BJ (cell line): Measurements from ENCODE around the gene CARD14. TPM values are rescaled to one million over a fixed set of nuclear protein-coding genes. Genes with fewer than 3 reads are reported as not detected.

Experiments used
- CTCF ChIA-PET: fragments of 350-600 bp; formaldehyde crosslinking; extraction: SDS; loops from one replicate; lab custom pipeline; 2021; ENCODE audit warnings: antibody characterized with exemption, inconsistent platforms; lab: Yijun Ruan, JAX
- POLR2A ChIA-PET: fragments of 300-600 bp; sonication (Branson Sonifier 250); formaldehyde crosslinking; extraction: SDS; loops from one replicate; lab custom pipeline; 2021; ENCODE audit warnings: antibody characterized with exemption; lab: Charles Lee
- DNase-seq: peaks from one replicate; pipeline ENCODE4 v3.0.0-alpha.2; 2011; ENCODE audit warnings: low read depth
- H3K27me3 ChIP-seq: 2 replicates; pipeline ENCODE4 v1.6.0; 2011; ENCODE audit warnings: low read length; ENCODE audit not compliant: control insufficient read depth, insufficient read depth
- H3K36me3 ChIP-seq: 2 replicates; pipeline ENCODE4 v1.5.1; 2011; ENCODE audit warnings: low read length; ENCODE audit not compliant: control insufficient read depth, insufficient read depth
- H3K4me3 ChIP-seq: 2 replicates; pipeline ENCODE4 v1.5.1; 2011; ENCODE audit warnings: low read depth, mild to moderate bottlenecking, control low read depth, low read length
- CTCF ChIP-seq: IDR thresholded peaks from 2 replicates; pipeline ENCODE4 v1.5.1; 2011; ENCODE audit warnings: low read depth, mild to moderate bottlenecking, control low read depth, inconsistent platforms, low read length, moderate library complexity; ENCODE audit not compliant: insufficient read depth
- polyA plus RNA-seq: library from polyadenylated mRNA; depleted of rRNA; stranded (reverse); fragments of >200 nt; gene quantifications from 2 replicates; pipeline ENCODE4 v1.2.3, GENCODE V29; 2011

The CARD14 gene
- polyA plus RNA-seq, 1 experiment: not detected

GRCh38 chr17:80141463-80142165 is 28.2 kb upstream of the CARD14 start:
- ChIA-PET POLR2A (no interaction called here), CTCF (interaction anchor here (0.6 to 2.1 kb wide), 3 partner anchors 41 to 136 kb away, joined by 3 to 7 read pairs (median 3); partner anchors contain the start of gene GAA)
- TF ChIP-seq CTCF: no peak
- no peak for DNase-seq
- Histone ChIP-seq H3K27me3 (no peaks in the 10 kb centered on the region), H3K36me3 (peaks cover 30% of the 10 kb centered on the region), H3K4me3 (no peak overlapping the region)

GRCh38 chr17:80142929-80143328 is 26.9 kb upstream of the CARD14 start:
- Histone ChIP-seq H3K27me3 (no peaks in the 10 kb centered on the region), H3K4me3 (no peak overlapping the region), H3K36me3 (peaks cover 22% of the 10 kb centered on the region)
- POLR2A ChIA-PET: interaction anchor here (0.6 kb wide), 2 partner anchors 11 to 13 kb away, joined by 3 to 6 read pairs; no protein-coding TSS in a partner anchor
- no peak for TF ChIP-seq CTCF
- CTCF ChIA-PET: interaction anchor here (1.1 to 1.6 kb wide), 4 partner anchors 27 to 138 kb away, joined by 3 to 7 read pairs (median 4); partner anchors contain the start of gene GAA
- no peak for DNase-seq

- H3K4me3 ChIP-seq: peak overlapping the region; percentile 68
- CTCF ChIA-PET: interaction anchor here (0.7 to 3.0 kb wide), 6 partner anchors 44 to 157 kb away, joined by 3 to 18 read pairs (median 4); partner anchors contain the start of gene GAA
Measured at GRCh38 chr17:80145076-80146075, 24.5 kb upstream of the CARD14 start.

GRCh38 chr17:80146121-80147034 is 23.5 kb upstream of the CARD14 start:
- TF ChIP-seq CTCF: 0 out of 2 replicates have a peak, but pooled peaks have one; percentile 6
- H3K4me3 ChIP-seq: peak overlapping the region; percentile 68
- no peak for DNase-seq
- no peaks in the 10 kb centered on the region for H3K27me3 ChIP-seq
- CTCF ChIA-PET: interaction anchor here (0.7 to 3.0 kb wide), 6 partner anchors 45 to 158 kb away, joined by 3 to 18 read pairs (median 4); partner anchors contain the start of gene GAA
- POLR2A ChIA-PET: no interaction called here
- H3K36me3 ChIP-seq: peaks cover 10% of the 10 kb centered on the region

More at GRCh38 chr17:80145076-80146075, 24.5 kb upstream of the CARD14 start:
- H3K27me3 ChIP-seq: no peaks in the 10 kb centered on the region
- TF ChIP-seq CTCF: no peak
- no peak for DNase-seq
- POLR2A ChIA-PET: interaction anchor here (0.5 kb wide), 1 partner anchor 24 kb away, joined by 3 read pairs; no protein-coding TSS in a partner anchor
- peaks cover 10% of the 10 kb centered on the region for H3K36me3 ChIP-seq
